ACHN (cell line): ENCODE data around the gene TGFB3.
"Not testable (repeated sequence)": the region's sequence is repeated elsewhere in the genome, so short reads cannot be mapped to it uniquely, and the experiment has no call there.

Experiments used
- DNase-seq: peaks from one replicate; pipeline ENCODE4 v3.0.0-alpha.2; 2015
- in situ Hi-C: cut with HindIII; loops from 2 replicates; pipeline ENCODE4 v1.10.0; 2017; ENCODE audit warnings: low sequenced_read_pairs, low pct_ligation_motif_present, low pct_unique_long_range_greater_than_20kb

The TGFB3 gene

GRCh38 chr14:75969891-75970290 is 11.9 kb downstream of the TGFB3 start:
- in situ Hi-C loops = no loop called here
- no peak for DNase-seq

- no peak for DNase-seq
- in situ Hi-C loops = no loop called here
Observed at GRCh38 chr14:75969126-75969525, 12.7 kb downstream of the TGFB3 start.

DNA sequence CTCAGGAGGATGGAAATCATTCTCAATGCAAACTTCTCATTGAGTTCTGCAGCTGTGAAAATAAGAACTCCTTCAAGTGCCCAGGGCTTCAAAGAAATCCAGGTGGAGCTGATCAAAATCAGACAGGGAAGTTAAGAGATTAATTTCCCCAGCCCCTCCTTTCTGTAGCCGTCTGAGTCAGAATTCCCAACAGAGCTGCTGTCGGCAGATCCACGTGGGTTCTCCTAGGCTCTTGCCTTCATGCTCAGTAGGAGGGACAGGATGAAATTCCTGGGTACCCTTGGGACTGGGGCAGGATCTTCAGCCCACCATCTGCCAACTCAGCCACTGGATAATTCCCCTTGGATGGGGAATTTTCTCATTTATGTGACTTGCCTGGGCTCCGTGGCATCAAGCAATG is 13.3 kb downstream of the TGFB3 start:
- no peak for DNase-seq
- in situ Hi-C loops = no loop called here

DNA sequence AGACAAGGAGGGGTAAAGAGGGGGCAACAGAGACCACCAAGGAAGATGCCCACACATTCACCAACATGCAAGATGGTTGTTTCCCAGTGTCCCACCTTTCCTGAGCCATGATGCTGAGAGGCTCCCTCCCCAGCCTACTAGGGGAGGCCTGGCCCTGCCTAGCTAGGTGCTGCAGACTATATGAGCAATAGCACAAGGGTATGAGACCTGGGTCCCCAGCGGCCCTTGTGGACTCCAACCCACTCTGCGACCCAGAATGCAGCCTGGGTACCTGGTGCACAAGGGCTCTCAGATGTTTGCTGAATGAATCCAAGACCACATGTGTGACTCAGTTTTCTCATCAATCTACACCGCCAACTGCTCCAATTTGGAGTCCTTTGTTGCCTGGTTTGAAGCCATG is 13.9 kb downstream of the TGFB3 start:
- in situ Hi-C loops = no loop called here
- no peak for DNase-seq

GRCh38 chr14:75961662-75962061 is 20.1 kb downstream of the TGFB3 start:
- DNase-seq = no peak
- in situ Hi-C loops = no loop called here

DNA sequence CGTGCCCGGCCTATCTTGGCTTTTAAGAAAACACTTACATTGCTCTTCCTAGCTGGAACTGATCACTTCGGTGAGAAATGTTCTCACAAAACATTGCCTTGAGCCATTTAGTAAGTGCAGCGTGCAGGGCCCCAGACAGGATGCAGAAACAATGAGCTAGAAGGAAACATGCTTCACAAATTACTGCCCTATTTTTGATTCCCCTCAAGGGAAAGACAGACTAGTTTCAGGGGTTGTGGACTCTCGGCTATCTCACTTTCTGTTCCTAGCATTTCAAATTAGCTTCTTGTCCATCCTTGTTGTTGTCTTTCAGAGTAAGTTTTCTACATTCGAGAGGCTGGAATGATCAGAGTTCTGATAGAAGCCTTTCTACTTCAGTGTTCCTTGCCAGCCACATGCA is 21.6 kb downstream of the TGFB3 start:
- no peak for DNase-seq
- in situ Hi-C loops = no loop called here

GRCh38 chr14:75959031-75959430 is 22.8 kb downstream of the TGFB3 start:
- DNase-seq = no peak
- in situ Hi-C loops = no loop called here

DNA sequence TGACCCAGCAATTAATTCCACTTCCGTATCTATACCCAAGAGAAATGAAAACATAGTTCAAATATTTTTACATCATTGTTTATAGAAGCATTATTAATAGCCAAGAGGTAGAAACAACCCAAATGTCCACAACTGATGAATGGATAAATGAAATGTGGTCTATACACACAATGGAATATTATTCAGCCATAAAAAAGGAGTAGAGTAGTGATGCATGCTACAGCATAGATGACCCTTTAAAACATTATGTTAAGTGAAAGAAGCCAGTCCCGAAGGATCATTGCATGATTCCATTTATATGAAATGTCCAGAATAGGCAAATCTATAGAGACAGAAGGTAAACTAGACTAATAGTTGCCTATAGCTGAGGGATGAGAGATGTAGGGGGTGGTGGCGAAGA is 29.3 kb downstream of the TGFB3 start:
- in situ Hi-C loops = no loop called here
- DNase-seq = no peak

DNA sequence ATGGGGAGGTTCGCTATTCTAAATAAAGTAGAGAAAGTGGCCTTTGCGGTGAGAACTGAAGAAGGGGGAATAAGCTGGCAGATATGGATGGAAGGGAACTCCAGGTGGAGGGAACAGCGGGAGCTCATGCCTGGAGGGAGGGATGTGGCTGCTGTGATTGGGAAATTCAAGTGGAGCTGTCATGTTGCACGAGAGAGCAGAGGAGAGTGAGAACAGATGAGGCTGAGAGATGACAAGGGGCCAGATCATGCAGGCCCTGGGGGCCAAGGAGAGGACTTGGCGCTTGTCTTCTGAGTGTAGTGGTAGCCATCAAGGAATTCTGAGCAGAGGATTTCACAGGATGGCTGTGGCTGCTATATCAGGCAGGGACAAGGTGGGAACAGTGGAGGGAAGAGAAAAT is 35.0 kb downstream of the TGFB3 start:
- in situ Hi-C loops = no loop called here
- no peak for DNase-seq

GRCh38 chr14:75944607-75945241 is 37.1 kb downstream of the TGFB3 start:
- in situ Hi-C loops = no loop called here
- no peak for DNase-seq

- DNase-seq = no peak
- in situ Hi-C loops = no loop called here
Observed at GRCh38 chr14:75941030-75941429, 40.8 kb downstream of the TGFB3 start.

DNA sequence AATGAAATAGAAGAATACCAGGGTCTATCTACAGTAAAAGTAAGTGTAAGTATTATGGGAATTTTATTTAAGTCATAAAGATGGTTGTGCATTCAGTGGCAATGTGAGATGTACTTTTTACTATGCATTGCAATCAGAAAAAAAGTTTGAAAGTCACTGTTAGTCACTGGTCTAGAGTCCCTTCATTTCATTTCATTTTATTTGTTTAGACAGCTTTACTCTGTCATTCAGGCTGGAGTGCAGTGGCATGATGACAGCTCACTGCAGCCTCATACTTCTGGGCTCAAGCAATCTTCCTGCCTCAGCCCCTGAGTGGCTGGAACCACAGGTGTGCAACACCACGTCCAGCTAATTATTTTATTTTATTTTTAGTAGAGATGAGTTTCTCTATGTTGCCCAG is 42.6 kb downstream of the TGFB3 start:
- no peak for DNase-seq
- in situ Hi-C loops = no loop called here

DNA sequence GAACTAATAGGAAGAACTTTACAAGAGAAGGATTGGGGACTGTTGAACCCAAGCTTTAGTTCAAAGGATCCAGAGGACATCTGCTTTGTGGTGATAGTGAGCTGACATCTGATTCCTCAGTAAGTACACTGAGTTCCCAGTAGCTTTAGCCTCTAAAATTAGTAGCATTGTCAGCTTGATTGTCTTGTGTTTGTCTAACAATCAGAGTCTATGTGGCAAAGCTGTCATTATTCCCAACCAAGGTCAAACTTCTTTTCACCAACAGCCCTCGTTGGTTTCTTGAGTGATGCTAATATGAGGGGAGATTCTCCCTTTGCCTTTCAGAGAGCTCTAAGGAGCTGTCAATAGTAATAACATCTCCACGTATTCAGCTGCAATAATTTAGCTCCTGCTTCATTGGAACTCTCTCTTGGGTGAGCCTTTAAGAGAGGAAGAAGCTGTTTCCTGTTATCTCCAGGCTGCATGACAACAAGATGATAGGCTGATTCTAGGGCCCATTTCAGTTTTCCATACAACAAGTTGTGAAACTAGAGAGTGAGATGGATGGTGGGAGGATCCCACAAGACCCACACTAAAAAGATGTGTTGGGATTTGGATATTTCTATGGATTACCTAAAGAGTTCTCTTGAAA is 46.7 kb downstream of the TGFB3 start:
- in situ Hi-C loops = no loop called here
- no peak for DNase-seq

- in situ Hi-C loops = no loop called here
- no peak for DNase-seq
Observed at GRCh38 chr14:75933712-75934296, 48.0 kb downstream of the TGFB3 start.

DNA sequence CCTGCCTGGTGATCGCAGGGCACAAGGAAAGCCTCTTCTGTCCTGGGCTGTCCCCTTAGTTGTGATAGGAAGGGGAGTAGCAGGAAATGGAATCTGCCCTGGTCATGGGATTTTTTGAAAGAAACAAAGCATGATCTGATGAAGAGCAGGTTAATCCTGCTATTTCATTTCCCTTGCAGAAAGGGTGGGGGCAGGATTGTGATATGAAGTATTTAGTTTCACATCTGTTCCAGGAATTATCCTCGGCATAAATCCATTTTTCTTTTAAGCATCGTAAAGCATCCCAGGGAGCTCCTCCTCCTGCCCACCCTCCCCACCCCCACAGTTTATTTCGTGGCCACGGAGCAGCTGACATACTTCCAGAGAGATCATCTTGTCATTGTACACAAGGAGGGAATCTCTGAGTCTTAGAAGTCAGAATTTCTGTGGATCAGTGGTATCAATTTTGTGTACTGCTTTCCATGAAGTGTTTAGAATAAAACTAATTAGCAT is 53.1 kb downstream of the TGFB3 start:
- in situ Hi-C loops = no loop called here

GRCh38 chr14:75927564-75928087 is 54.2 kb downstream of the TGFB3 start:
- DNase-seq = no peak
- in situ Hi-C loops = no loop called here

More for the DNA sequence above, 53.1 kb downstream of the TGFB3 start:
- DNase-seq = no peak

DNA sequence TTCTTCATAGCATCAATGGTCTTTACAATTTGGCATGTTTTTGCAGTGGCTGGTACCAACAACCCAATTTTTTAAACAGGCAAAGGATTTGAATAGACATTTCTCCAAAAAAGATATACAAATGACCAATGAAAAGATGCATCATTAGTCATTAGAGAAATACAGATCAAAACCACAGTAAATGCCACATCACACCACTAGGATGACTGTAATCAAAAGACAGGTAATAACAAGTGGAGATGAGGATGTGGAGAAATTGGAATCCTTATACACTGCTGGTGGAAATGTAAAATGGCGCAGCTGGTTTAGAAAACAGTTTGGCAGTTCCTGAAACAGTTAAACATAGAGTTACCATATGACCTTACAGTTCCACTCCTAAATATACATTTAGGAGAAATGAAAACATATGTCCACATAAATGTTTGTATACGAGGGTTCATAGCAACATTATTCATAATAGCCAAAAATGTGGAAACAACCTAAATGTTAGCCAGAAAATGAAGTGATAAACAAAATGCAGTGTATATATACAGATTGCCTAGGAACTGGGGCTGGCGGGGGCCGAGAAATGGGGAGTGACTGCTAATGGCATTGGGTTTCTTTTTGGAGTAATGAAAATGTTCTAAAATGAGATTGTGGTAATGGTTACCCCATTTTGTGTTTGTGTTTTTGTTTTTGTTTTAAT is 55.2 kb downstream of the TGFB3 start:
- in situ Hi-C loops = no loop called here
- no peak for DNase-seq

DNA sequence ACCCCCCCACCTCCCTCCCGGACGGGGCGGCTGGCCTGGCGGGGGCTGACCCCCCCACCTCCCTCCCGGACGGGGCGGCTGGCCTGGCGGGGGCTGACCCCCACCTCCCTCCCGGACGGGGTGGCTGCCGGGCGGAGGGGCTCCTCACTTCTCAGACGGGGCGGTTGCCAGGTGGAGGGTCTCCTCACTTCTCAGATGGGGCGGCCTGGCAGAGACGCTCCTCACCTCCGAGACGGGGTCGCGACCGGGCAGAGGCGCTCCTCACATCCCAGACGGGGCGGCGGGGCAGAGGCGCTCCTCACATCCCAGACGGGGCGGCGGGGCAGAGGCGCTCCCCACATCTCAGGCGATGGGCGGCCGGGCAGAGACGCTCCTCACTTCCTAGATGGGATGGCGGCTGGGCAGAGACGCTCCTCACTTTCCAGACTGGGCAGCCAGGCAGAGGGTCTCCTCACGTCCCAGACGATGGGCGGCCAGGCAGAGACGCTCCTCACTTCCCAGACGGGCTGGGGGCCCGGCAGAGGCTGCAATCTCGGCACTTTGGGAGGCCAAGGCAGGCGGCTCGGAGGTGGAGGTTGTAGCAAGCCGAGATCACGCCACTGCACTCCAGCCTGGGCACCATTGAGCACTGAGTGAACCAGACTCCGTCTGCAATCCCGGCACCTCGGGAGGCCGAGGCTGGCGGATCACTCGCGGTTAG is 56.5 kb downstream of the TGFB3 start:
- in situ Hi-C loops, DNase-seq: not testable (repeated sequence)

- DNase-seq, in situ Hi-C loops: not testable (repeated sequence)
Observed at GRCh38 chr14:75920421-75920820, 61.4 kb downstream of the TGFB3 start.
